DND-41 (cell line): Measurements from ENCODE around the gene NUDT16.

Source experiments
- EZH2 ChIP-seq: IDR thresholded peaks from 3 replicates; pipeline ENCODE4 v1.6.1; 2012; ENCODE audit warnings: borderline replicate concordance, low read depth, mild to moderate bottlenecking, moderate library complexity, low read length, inconsistent platforms; ENCODE audit not compliant: severe bottlenecking
- TF ChIP-seq, protein P1 (sequence below): IDR thresholded peaks from 2 replicates; pipeline ENCODE4 v1.5.1; 2012; ENCODE audit warnings: borderline replicate concordance, low read length, moderate library complexity, mild to moderate bottlenecking; ENCODE audit not compliant: poor library complexity, severe bottlenecking; ENCODE audit errors: extremely low read depth

DNA sequence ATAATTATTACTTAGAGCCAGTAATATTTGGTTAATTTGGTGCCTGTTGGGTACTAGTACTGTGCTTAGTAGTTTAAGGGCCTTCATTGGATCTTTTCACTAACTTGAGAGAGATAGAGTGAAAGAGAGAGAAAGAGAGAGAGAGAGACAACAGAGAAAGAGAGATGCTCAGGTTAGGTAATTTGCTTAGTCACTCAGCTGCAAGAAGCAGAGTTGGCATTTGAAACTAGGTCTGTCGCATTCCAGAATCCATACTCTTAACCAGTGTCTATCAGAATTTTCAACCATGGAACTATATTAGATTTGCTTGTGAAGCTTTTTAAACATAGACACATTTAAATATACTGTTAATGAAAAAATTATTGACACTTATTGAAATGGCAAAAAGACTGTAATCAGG lies 31.1 kb upstream of the NUDT16 start:
- TF ChIP-seq, protein P1, sequence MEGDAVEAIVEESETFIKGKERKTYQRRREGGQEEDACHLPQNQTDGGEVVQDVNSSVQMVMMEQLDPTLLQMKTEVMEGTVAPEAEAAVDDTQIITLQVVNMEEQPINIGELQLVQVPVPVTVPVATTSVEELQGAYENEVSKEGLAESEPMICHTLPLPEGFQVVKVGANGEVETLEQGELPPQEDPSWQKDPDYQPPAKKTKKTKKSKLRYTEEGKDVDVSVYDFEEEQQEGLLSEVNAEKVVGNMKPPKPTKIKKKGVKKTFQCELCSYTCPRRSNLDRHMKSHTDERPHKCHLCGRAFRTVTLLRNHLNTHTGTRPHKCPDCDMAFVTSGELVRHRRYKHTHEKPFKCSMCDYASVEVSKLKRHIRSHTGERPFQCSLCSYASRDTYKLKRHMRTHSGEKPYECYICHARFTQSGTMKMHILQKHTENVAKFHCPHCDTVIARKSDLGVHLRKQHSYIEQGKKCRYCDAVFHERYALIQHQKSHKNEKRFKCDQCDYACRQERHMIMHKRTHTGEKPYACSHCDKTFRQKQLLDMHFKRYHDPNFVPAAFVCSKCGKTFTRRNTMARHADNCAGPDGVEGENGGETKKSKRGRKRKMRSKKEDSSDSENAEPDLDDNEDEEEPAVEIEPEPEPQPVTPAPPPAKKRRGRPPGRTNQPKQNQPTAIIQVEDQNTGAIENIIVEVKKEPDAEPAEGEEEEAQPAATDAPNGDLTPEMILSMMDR, result no peak
- no peak for TF ChIP-seq EZH2
